GM18870 (cell line): ENCODE results near the gene EFCAB8.

Source experiments
- ATAC-seq: cut with Tn5 transposase; IDR thresholded peaks from one replicate; pipeline ENCODE4 v1.9.1; 2021; ENCODE audit warnings: moderate library complexity; ENCODE audit not compliant: unreplicated experiment

EFCAB8 gene

DNA sequence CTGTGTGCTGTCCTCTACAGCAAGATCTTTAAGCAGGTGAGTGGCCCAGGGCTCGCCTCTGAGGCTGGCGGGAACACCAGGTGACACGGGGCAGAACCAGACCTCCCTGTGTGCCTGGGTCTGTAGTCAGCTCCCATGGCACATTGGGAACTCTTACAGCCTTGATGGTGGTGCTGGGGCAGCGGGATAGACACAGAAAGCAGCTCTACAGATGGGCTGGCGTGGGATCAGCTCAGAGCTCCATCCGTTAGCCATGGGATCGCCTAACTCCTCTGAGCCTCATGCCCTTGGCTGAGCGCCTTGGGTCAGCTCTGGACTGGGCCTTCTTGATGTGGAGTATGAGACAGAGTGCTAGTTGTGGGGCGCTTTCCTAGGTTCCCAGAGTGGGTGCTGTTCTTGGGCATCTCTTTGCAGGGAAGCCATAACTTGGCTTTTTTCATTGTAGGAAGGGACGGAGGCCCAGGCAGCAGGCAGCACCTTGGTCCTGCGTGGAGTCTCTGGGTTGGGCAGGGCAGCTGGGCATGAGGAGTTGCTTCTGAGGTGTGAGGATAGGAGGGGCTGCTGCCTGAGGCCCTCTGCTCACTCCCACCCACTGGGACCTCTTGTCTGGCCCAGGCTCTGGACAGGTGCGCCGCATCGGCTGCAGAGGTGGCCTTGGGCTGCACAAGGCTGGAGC lies 51.3 kb downstream of the EFCAB8 start:
- no peak for ATAC-seq

DNA sequence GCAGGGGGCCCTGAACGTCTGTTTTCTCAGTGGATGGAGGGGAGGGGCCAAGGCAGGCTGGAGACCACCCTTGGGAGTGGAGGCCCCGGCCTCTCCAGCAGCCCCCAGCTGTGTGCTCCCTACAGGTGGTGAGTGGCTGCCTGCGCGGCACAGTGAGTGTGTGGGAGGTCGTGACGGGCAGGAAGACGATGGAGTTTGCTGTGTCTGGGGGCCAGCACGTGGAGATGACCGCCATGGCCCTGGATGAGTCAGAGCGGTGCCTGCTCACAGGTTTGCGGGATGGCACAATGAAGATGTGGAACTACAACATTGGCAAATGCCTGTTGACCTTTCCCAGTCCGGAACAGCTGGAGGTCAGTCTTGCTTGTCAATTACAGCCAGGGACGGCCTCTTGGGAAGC lies 52.6 kb downstream of the EFCAB8 start:
- ATAC-seq: no peak

DNA sequence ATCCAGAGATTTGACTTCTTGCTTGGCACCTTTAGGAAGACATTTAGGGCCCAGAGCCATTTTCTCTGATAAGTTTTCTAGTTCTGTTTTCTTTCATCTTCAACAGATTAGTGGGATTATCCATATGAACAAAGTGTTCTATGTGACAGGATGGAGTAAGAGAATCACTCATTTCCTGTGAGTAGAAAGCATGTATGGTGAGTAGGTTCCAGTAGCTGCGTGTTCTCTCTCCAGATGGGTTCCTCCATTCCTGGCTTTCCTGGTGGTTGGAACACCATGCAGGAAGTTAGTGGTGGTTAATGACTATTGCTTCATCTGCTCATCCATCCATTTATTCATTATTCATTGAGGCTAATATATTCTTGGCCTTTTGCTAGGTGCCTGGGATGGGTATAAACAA lies 54.0 kb downstream of the EFCAB8 start:
- no peak for ATAC-seq

DNA sequence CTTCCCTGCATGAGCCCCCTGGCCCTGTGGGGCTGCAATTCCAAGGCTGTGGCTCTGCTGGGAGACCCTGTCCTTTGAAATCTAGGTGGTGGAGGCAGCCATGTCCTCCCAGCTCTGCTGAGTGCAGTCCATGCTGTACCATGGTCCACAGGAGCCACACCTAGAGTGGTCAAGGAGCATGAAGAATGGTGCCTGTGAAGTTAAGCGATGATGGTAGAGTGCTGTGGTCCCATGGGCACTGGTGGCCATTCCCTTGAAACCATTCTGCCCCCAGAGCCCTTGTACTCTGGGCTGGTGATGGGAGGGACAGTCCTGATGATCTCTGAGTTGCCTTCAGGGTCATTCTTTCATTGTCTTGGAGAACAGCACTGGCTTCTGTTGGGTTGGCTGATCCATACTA lies 55.3 kb downstream of the EFCAB8 start:
- no peak for ATAC-seq

DNA sequence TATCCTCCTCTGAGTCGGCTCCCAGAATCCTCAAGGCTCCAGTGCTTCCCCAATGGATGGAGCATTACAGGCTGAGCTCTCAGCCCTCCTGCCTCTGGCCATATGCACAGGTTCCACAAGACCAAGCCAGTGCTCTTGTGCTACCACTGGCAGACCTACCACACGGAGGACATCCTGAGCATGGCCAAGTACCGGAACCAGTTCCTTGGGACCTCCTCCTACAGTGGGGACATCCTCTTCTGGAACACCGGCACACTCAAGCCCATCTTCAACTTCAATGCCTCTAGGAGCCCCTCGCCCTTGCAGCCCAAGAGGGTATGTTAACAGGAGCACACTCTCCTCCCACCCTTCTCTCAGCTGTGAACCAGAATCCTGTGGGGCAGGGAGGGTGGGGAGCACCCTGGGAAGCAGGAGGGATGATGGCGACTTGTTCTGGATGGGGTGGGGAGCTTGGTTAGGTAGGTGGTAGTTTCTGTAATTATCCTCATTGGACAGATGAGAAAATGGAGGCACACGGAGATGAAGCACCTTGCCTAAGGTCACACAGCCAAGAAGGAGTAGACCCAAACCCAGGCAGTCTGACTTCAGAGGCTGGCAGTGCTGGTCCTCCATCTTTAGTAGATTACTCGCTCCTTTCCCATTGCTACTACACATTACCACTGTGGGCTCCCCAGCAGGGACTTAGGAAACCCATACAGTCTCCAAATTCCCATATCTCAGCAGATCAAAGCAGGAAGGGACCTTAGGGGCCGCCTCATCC lies 58.6 kb downstream of the EFCAB8 start:
- ATAC-seq: no peak

DNA sequence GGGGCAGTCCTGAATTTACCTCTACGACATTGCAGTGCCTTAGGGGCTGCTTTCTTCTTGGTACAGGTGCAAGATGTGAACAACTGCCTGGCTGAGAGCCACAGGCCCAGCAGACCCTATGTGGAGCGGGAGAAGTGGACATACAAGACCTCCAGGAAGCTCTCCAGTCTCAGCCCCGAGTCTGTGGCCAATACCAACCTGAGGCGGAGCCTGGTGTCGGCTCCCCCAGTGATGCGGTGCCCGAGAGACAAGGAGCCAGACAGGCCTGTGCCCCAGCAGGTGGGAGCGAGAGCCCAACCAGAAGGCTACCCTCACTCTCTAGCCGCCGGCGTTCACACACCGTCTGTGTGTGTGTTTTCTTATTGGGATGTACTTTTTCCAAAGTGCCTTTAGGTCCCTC lies 59.6 kb downstream of the EFCAB8 start:
- no peak for ATAC-seq

DNA sequence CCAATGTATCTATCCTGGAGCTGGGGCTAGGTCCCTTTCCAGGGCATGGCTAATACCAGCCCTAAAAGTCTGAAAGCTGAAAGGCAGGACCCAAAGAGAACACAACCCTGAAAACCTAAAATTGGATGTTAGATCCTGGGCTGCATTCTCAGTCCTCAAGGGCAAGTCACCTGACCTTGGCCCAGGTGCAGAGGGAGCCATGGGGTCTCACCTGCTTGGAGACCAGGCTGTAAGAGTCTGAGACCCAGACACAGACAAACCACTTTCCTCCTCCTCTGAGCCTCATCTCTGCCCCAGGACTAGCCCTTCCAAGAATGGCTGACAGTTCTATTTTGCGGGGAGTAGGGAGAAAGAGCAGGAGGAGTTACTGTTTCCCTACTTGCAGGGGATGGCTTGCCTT lies 60.0 kb downstream of the EFCAB8 start:
- no peak for ATAC-seq

DNA sequence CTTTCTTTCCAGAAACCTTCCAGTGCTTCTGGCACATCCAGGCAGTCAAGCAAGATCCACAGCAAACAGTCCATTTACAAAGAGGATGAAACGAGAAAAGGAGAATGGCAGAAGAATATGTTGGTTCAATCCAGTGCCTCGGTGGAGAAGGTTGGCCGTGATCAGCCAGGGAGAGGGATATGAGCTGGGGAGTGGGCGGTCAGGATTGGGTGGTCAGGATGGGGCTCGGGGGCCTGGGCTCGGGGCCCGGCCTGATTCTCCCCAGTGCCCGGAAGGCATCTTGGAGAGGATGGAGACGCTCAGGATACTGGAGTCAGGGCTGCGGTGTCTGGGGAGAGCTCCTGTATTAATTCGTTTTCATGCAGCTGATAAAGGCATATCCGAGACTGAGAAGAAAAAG lies 61.3 kb downstream of the EFCAB8 start:
- ATAC-seq: no peak

DNA sequence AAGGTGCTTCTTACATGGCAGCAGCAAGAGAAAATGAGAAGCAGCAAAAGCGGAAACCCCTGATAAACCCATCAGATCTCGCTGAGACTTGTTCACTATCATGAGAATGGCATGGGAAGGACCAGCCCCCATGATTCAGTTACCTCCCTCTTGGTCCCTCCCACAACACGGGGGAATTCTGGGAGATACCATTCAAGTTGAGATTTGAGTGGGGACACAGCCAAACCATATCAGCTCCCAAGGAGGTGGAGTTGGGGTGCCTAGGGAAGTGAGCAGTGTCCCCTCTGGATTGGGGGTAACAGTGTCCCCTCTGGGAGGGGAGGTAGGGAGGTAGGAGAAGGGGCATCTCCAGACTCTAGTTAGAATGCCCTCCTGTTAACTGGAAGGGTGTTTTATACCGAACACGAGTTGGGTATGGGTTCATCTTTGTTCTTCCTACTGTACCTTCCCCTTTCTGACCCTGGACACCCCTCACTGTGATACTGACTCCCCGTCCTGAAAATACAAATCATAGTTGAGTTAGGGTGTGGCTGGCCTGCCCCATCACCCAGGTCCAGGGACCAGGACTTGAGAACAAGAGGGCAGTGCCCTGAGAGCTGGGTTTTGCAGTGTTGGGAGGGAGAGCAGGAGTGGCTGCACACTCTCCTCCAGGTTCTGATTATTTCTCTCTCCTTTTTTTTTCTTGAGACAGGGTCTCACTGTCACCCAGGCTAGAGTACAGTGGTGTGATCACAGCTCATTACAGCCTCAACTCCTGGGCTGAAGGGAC lies 62.0 kb downstream of the EFCAB8 start:
- ATAC-seq: no peak

DNA sequence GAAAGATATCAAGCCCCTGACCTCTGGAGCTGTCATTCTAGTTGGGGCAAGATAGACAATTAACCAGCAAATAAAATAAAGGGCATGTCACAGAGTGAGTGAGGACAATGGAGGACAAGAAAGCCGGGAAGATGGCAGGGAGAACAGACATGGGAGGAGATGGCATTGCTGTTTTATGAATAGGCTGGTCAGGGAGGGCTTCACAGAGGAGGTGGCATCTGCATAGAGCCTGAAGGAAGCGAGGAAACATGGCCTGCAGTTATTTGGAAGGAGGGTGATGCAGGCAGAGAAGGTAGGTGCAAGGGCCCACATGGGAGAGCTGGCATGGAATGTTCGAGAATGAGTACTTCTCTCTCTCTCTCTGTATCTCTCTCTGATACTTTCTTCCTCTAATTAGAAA lies 63.7 kb downstream of the EFCAB8 start:
- no peak for ATAC-seq

DNA sequence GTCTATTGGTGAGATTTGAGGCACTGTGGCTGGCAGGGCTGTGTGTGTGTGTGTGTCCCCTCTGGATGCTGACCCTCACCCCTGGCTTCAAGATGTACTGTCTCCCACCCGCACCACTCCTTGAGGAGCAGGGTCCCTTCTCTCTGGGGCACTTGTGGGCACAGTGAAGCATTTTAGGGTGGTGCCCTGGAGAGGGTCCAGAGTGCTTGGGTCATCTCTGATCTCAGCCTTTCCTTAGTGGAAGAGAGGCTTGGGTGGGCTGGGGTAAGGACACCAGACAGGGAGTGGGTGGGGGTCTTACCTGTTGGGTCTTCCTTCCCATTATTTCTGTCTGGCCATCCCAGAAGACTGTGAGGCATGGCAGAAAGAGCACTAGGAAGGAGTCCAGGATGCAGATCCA lies 66.1 kb downstream of the EFCAB8 start:
- ATAC-seq: no peak

DNA sequence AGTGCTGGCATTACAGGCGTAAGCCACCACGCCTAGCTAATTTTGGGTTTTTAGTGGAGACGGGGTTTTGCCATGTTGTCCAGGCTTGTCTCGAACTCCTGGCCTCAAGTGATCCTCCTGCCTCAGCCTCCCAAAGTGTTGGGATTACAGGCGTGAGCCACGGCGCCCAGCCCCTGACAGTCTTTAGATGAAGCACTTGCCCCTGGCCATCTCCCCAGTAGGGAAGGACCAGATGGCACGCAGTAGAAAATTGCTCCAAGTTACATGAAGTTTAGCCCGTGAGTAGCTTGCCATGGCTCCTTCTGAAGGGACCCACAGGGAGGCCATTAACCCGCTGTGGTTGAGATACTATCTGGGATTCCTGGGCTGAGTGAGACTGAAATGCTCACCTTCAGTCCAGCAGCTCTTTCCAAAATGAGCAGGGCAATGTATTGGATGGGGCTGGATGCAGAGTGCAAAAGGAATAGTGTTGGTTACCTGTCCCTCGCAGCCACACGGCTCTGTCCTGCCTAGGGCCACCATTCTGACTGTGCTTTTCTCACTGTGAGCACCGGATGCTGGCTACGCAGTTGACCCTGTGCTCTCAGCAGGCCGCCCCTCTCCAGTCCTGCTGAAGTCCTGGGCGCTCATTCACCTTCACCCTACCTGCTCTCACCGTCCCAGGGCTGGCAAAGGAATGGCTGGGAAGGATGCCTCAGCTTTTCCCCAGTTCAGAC lies 66.9 kb downstream of the EFCAB8 start:
- ATAC-seq: no peak

DNA sequence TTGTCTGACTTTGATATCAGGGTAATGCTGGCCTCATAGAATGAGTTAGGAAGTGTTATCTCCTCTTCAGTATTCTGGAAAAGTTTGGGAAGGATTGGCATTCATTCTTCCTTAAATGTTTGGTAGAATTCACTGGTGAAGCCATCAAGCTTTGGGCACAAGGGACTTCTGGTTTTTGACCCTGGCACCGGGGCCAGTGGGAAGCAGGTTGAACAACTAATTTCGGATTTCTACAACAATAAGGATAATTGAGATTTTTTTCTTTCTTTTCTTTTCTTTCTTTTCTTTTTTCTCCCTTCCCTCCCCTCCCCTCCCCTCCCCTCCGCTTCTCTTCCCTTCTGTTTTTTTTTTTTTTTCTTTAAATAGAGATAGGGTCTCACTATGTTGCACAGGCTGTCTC lies 70.4 kb downstream of the EFCAB8 start:
- no peak for ATAC-seq

DNA sequence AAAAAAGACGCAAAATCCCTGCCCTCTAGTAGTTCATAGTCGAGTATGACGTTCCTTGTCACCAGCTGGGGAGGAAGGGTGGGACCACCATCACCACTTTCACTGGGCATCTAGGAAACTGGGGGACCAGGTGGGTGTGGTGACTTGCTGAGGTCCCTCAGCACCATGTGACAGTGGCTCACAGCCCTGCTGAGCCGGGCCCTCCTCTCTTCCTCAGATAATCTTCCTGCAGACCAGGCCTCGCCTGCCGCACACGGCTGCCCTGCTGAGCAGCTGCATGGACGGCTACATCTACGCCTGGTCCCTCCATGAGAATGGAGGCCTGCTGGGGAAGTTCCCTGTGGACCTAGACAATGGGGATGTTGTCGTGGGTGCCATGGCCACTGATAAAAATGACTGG lies 71.5 kb downstream of the EFCAB8 start:
- no peak for ATAC-seq

DNA sequence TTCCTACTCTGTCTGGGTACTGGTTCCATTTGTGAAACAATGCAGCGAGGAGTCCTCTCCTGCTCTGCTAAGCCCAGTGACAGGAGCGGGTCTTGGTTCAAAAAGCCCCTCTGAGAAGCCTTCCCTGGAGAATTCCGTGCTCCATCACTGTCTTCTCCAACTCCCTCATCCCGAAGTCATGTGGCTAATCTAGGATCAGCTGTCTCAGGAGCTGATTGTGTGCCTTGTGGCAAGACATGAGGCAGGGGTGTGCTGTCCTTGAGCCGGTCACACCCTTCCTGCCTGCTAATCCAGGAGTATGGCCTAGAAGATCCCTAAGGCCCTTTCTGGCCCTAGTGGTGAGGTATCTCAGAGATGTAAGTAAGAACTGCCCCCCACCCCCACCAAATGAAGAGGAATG lies 72.0 kb downstream of the EFCAB8 start:
- ATAC-seq: no peak

DNA sequence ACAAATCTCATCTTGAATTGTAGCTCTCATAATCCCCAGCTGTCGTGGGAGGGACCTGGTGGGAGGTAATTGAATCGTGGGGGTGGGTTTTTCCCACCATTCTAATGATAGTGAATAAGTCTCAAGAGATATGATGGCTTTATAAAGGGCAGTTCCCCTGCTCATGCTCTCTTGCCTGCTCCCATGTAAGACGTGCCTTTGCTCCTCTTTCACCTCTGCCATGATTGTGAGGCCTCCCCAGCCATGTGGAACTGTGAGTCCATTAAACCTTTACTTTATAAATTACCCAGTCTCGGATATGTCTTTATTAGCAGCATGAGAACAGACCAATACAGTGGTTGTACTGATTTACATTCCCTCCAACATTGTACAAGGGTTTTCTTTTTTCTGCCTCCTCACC lies 75.9 kb downstream of the EFCAB8 start:
- ATAC-seq: no peak

DNA sequence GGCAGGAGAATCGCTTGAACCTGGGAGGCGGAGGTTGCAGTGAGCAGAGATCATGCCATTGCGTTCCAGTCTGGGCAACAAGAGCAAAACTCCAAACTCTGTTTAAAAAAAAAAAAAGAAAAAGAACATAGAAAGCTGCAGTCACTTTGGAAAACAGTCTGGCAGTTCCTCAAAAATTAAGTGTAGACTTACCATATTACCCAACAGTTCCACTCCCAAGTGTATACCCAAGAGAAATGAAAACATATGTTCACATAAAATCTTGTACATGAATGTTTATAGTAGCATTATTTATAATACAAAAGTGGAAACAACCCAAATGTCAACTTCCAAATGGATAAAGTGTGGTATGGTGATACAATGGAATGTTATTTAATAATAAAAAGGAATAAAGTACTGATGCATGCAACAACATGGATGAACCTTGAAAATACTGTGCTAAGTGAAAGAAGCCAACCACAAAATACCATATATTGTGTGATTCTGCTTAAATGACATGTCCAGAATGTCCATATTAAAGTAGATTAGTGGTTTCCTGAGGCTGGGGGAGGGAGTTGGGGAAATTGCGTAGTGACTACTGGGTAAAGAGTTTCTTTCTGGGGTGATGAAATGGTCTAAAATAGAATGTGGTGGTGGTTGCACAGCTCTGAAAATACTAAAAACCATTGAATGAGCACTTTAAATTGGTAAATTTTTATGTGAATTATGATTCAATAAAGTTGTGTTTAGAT lies 82.6 kb downstream of the EFCAB8 start:
- ATAC-seq: no peak

DNA sequence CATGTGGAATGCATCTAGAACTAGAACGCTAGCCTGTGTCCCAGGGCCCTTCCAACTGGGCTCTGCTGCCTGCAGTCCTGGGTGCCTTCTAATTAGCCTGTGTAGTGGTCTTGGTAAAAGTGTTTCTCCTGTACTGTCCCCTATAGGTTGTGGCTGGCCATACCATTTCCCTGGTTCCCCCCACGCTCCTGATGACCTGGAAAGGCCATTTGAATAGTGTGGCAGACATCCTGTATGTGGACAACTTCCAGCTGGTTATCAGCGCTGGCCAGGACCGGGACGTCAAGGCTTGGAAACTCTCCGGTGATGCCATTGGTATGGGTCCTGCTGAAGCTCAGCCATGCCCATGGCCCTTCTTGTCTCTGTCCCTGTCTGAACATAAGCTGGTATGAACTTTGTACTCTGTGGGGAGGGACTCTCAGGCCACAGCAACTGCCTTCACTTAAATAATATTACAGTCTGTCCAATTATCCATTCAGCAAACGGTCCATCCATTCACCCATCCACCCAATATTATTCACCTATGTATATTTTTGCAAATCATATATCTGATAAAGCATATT lies 84.8 kb downstream of the EFCAB8 start:
- no peak for ATAC-seq

DNA sequence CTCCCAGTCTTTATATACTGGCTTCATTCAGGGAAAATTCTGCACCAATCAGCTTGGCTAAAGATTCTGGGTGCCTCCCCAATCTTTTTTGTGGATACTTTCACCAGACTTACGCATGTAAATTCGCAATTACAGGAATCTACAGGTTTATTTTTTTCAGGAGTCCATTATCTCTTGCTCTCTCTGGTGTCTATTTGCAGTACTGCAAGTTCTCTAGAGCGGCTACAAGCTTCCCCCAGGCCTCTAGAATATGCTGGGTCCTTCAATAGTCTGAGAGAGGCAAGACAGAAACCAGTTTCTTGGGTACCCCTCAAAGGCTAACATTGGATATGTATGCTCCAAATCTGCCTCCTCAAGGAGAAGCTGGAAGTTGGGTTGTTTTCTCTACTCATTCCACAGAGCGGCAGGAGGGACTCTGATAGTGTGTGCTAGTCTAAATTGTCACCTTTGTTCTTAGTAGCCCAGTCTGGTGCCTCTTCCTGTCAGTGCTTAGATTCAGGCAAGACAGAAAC lies 87.0 kb downstream of the EFCAB8 start:
- ATAC-seq: no peak

DNA sequence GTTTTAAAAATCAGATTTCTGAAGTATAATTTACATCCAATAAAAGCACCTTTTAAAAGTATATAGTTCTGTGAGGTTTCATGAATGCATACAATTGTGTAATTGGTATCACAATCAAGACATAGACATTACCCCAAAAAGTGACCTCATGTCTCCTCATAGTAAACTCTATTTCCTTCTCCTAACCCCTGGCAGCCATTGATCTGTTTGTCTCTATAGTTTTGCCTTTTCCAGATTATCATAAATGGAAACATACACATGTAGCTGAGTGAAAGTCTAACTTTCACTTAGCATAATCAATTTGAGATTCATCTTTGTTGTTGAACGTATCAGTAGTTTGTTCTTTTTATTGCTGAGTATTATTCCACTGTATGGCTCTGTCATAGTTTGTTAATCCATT lies 87.9 kb downstream of the EFCAB8 start:
- ATAC-seq: no peak
